GM19351 (cell line): Measurements from ENCODE around the gene RAB35.

Experiments
- ATAC-seq: cut with Tn5 transposase; IDR thresholded peaks from one replicate; pipeline ENCODE4 v1.9.1; 2021; ENCODE audit warnings: mild to moderate bottlenecking, moderate library complexity; ENCODE audit not compliant: unreplicated experiment

RAB35 gene

DNA sequence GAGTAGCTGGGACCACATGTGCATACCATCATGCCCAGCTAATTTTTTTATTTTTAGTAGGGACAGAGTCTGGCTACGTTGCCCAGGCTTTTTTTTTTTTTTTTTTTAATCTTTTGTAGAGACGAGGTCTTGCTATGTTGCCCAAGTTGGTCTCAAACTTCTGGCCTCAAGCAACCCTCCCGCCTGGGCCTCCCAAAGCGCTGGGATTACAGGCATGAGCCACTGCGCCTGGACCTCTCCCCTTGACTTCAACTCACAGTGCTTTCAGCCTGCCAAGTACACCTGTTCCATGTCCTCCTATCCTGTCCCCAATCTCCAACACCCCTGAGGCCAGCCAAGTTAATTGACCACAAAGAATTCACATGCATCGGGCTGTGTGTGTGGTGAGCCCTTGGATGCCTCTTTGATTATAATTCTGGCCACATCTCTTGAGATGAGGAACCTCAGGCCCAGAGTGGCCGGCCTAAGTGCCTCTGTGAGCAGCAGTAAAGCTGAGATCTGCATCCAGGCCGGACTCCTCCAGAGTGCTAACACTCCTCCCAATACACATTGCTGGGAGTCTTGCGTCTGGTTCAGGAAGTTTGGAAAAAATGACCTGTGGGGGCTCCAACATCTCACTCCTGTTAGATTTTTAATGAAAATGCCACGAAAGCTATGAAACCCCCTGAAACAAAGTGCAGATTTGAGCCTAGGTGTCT is 6.8 kb downstream of the RAB35 start:
- ATAC-seq = no peak

DNA sequence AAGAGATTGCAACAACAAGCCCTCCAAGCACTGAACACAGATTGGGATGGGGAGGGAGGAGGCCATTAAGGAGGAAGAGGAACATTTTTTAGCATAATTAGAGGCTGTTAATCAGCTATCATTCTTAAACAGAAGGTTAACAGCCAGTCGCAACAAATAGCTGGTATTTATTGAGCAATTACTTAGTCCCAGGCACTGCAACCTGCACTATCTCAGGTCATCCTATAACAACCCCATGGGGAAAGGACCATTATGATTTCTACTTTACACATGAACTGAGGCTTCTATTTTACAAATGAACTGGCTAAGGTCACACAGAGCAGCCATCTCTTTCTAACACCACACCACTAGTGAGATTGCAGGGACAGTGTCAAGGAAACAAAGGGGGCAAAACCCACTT is 10.4 kb downstream of the RAB35 start:
- no peak for ATAC-seq

DNA sequence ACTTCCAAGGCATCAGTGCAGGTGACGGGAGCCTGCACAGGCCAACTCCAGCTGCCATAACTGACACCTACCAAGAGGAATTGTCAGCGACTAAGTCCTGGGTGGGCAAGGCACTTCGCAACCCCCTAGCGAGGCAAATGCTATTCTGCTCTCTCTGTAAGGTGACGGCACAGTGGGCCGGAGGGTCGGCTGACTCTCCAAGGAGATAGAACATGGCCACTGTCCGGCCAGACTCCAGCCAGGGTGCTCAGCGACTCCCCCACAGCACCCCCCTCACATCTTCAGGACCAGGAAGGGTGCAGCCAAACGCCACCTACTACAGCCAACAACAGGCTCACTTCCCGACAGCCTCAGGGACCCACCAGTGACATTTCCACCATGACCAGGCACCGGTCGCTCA is 13.2 kb downstream of the RAB35 start:
- no peak for ATAC-seq

DNA sequence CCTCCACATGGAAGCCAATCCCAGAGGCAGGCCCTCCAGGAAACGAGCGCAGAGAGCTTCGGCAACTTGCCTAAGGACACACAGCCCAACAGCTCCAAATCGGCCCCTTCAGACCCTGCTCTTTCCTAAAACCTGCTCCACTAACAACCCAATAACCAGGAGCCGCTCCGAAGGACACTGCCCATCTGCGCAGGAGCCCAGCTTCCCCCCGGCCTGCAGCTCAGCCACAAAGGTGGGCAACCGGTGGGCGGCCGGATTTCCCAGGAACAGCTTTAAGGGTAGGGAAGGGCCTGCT is 13.6 kb downstream of the RAB35 start:
- no peak for ATAC-seq

DNA sequence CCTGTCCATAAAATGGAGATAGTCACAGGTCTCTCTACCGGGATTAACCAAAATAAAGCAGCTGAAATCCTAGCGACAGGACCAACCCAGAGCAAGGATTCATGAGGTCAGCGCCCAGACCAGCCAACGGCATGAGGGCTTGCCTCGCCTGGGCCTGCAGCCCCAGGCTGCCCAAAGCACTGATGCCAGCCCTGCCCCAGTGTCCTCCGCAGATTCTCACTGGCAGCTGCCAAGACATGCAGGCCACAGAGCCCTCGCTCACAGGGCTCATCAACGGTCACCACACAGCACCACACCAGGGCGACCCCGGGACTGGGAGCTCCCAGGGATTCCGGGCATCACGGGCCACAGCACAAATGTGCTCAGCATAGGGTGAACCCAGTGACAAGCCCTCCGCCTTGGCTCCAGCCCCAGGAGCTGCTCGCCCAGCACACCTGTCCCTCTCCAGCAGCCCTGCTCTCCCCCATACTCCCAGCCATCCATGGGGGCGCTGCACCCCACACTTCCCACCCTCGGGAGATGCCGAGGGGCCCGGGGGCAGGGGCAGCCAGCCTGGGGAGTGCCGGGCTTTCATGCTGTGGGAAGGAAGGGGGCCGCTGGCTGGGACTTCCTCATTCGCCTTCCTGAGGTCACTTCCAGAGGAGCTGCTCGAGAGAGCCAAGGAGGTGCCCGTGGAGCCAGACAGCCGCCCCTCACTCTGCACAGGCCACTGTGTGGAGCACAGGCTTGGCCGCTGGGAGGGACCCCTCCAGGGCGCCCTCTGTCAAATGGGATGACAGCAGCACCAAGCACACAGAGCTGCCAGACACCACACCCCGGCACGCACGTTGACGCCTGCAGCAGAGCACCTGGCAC is 14.1 kb downstream of the RAB35 start:
- no peak for ATAC-seq

DNA sequence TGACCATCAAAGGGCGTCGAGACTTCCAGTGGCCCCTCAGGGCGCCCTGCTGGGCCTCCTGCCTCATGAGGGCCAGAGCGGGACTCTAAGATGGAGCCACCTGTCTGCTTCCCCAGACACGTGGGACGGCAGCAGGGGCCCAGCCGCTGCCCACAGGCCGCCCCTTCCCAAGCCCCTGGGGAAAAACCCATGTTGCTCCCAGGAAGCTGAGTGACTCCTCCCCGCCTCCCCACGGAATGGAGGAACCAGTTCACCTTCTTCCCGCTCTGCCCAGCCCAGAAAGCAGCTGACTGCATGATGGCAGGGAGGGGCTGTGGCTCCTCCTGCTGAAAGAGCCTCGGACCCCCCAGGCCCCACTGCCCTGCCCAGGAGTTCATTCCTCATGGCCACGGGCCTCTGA is 14.9 kb downstream of the RAB35 start:
- peak; percentile 33 for ATAC-seq

DNA sequence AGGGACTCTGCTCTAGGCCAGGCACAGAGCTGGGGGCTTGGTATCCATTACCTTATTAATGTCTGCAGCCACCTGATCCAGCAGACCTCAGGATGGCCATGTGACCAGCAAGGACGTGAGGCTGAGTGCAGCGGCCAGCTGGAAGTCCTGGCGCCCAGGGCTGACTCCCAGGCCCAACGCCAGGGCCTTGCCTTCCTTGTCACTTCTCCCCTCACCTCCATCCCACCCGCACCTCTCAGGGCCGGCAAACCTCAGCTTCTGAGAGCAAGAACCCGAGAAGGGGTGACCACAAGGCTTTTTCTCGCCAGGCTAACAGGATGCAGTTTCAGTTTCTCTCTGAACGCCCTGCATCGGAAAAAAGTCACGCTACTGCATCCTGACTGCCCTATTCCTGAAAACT is 15.4 kb downstream of the RAB35 start:
- ATAC-seq = peak; percentile 76

DNA sequence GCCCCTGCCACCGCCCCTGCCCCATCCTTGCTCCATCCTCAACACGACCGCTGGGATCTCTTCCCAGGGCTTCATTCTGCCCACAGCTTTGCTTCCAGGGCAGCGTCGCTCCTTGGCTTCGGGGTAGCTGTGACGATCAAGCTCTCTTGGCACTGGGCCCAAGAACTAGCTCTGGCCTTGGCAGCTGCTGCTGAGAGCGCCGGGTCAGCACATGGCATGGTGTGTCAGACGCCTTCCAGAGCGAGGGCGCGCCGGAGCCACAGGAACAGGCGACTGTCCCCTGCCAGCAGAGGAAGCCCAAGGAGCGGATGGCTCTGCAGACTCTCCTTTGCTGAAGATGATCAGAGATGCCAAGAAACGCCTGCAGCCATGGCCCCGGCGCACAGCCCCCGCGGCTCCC is 15.9 kb downstream of the RAB35 start:
- ATAC-seq = no peak

DNA sequence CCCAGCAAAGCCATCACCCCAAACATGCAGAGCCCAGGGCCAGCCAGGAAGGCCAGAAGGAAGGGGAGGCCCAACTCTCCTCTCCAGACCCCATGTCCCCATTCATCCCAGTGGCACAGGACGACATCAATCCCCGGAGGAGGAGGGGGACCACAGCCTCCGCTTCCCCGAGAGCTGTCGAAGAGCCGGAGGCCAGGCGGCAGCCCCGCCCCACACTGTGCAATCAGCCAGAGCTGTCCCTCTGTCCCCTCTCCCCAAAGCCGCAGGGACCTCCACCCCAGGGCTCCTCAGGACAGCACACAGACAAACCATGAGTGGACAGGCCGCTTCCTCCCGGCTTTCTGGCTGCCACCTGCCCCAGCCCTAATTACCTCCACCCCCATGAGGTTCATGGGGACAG is 16.8 kb downstream of the RAB35 start:
- no peak for ATAC-seq

DNA sequence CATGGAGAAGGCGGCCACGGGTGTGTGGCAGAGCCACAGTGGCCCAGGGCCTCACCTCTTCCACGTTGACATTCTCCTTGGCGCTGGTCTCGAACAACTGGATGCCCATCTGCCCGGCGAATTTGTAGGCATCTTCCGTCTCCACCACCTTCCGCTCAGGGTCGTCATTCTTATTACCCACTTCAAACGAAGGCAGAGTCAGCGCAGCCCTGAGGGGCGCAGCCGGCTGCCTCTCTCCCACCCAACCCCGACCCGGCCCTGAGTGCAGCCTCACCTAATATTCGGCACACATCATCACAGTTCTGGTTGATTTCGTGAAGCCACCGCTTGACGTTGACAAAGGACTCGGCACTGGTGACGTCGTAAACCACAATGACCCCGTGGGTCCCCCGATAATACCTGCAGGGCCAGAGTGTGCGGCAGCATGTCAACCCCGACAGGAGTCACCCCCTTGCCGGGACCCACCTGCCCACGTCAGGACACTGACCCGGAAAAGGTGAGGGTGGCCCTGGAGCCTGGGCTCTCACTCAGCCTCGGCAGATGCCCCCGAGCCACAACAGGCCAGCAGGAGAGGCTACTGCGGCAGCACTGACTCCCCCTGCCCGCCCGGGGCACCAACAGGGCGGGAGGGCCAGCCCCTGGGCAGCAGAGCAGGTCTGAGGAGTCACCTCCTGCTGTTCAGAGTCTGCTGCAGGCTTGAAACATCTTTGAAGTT is 17.6 kb downstream of the RAB35 start:
- no peak for ATAC-seq

DNA sequence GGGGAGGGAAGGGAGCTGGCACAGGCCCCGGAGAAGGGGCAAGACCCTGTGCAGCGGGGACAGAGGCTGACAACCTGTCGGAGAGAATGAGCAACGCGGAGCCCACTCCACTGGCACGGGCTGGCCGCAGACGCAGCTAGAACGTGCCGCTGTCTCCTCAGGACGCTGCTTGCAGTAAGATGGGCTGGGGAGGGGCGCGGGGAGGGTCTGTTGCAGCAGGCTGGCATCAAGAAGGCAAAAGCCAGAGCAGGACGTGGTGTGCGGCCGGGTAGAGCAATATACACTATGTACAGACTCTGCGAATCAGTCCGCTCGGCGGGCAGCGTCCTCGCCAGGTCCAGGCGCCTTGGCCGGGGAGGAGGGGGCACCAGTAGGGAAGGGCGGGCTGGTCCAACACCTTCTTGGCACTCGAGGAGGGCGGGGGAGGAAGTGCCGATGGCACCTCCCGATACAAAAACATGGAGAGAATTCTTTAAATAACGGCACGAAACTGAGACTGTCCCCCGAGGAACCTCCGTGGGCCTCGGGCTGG is 19.8 kb downstream of the RAB35 start:
- no peak for ATAC-seq

DNA sequence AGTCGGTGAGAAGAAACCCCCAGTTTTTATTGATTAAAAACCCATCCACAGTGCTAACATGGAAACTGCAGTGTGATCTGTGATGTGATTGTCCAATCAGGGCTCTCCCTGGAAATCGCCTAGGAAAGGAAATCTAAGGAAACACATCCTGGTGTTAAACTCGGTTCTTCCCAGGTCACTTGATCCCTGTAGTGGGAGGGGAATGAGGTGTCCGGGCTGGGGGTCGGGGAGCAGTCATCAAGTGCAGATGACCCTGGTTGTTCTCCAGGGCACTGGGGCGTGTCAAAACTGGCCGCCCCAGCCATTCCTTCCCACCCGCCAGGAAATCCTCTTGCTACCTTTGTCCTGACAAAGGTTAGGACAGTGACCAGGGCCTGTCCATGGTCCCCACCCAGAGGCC is 20.8 kb downstream of the RAB35 start:
- no peak for ATAC-seq

DNA sequence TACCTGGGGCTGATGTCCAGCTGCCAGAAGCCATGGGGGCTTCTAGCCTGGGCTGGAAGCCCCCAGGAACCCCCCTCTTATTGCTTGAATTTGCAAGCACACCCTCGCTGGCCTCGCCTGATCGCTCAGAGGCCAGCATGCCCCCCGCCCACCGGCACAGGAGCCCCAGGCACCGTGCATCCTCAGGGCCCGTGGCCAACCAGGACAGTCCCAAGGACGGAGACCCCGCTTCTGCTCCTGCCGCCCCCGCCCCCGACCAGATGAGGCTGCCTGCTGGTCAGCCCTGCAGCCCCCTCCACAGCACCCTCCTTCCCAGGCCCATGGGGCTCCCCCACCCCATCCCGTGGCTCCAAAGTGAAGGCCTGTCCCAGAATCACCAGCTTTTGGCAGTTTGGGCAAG is 21.2 kb downstream of the RAB35 start:
- no peak for ATAC-seq

DNA sequence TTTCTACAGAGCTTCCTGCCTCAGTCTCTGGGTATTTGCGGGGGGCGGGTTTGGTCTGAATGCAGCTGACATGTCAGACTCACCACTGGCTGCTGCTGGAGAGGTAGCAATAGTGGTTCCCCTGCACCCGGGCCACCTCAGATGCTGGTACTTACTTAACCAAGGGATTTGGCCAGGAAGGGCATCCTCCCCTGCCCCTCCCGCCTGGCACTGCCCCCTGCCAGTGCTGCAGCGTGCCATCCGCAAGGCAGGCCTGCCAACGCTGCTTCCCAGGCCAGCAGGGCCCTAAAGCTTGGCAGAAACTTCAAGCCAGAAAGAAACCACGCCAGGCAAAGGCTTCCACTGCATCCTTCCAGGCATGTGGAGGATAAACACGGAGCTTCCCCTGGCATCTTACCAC is 22.1 kb downstream of the RAB35 start:
- no peak for ATAC-seq

DNA sequence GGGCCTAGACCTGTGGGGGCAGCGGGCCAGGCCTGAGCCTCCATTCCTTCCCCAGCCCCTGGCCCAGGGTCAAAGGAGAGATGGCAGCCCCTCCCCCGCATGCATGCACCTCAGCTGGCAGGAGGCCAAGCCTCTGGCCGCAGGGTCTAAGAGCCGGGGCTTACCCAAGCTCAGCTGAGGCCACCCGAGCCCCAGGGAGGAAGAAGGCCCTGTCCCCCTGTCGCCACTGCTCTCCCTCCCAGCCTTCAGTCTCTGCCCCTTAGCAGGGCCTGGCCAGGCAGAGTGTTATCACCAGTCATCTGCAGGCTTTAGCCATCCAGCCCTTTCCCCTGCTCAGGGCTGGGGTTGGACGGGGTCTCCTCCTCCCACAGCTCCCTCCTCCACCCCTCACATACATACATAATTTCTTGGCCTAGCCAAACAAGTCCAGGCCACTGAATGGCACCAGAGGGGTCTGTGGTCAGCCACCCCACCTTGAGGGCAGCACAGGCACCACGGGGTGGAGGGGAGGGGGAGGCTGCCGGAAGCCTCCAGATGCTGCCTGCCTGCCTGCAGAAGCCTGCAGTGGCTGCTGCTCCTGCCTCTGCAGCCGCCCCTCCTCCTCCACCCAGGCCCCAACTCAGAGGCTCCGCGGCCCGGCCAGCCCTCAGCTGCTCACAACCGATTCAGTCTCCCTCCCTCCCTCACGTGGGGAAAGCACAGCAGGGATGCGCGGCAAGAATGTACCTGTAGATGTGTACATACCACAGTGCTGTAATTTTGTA is 22.8 kb downstream of the RAB35 start:
- ATAC-seq = no peak

DNA sequence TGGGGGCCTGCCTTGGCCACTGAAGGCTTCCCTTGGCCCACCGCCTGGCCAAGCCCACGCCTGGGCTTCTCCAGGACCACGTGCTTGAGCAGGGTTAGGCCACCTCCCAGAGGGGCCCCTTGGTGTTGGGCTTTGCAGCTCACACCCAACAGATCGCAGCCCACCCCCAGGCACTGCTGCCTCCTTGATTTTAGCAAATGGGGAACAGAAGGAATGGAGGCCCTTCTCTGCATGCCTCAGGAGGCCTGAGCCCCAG is 23.3 kb downstream of the RAB35 start:
- ATAC-seq = no peak

DNA sequence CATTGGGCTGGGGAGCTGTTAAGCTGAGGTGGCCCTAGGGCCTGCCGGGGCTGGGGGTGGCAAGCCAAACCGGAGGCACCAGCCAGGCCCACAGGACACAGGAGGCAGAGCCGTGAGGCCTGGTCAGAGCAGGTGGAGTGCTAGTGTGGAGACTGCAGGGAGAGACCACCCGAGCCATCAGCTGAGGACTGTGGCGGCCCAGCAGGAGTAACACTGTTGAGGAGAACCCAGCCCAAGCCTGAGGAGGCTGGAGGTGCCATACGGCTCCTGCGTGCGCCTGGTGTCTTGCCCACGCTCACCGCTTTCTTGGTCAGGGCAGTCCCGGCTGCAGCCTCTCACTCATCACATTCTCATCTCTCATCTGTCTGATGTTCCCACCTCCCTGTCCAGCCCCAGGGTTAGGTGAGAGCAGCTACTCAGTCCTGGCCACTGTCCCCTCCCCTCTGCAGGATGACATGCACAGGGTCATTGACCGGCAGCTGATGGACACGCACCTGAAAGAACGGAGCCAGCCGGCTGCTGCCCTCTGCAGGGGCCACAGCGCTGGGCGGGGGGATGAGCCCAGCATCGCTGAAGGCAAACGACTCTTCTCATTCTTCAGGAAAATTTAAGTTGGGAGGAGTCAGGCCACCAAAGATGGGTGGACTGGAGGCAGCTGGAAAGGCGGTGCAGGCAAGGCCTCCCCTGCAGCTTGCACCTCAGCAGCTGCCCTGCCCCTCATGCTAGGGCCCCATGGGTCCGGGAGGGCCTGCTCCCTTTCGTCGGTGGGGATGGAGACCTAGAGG is 23.8 kb downstream of the RAB35 start:
- ATAC-seq = no peak

DNA sequence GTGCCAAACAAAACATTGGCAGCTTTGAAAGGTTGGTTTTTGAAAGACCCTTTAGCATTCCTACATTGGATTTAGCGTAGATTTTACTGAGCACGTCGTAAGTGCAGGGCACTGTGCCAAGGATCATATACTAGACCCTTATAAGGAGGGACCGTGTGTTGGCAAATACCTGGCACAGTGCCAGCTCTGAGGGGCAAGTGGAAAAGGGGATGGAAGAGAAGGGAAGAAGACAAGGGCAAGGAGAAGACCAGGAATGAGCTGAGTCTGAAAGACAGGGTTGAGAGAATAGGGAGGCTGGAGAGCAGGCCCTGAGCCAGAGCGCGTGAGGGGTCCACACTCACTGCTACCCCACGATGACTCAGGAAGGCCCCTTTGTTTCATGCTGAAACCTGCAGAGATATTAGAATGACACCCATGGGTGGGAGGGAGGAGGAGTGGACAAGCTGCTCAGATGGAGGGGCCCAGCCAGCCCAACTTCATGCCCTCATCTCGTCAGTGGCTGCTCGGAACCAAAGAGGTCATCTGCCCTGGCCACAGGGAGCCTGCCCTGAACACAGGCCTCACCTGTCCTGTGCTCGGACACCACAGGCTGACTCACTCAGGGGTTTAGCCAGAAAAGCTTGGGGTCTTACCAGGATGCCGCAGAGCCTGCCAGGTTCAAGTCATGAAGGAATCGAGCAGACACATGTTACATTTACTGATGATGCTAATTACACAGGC is 25.0 kb downstream of the RAB35 start:
- no peak for ATAC-seq

DNA sequence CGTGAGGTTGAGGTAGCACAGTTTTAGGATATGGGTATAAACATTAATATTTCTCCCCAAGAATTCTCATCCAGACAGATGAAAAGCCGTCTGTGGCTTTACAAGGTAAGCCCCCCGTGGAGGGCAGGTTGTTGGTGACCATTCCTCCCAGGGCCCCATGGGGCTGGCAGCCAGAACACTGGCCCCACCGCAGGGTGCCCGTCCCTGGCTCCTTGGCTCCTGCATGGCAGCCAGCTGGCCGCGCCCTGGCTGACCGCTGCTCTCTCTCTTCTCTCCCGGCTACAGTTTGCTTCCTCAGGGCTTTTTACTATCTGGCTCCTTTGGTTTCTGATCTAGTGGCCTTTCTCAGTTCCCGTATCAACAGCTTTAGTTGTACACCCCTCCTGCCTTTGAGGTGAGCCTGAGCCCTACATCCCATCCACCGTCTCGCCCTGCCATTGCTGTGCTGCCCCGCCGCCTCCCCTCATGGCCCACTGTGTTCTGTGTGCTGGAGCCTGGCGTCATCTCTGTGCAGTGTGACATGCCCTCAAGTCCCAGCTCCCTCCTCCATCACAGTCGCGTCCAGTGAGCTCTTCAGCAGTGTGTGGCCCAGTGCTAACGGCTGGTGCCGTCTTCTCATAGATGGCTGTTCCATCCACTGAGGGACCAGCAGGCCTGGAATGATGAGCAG is 25.8 kb downstream of the RAB35 start:
- no peak for ATAC-seq
